Measurements from ENCODE around the gene PLA2G4B.

Gene PLA2G4B

DNA sequence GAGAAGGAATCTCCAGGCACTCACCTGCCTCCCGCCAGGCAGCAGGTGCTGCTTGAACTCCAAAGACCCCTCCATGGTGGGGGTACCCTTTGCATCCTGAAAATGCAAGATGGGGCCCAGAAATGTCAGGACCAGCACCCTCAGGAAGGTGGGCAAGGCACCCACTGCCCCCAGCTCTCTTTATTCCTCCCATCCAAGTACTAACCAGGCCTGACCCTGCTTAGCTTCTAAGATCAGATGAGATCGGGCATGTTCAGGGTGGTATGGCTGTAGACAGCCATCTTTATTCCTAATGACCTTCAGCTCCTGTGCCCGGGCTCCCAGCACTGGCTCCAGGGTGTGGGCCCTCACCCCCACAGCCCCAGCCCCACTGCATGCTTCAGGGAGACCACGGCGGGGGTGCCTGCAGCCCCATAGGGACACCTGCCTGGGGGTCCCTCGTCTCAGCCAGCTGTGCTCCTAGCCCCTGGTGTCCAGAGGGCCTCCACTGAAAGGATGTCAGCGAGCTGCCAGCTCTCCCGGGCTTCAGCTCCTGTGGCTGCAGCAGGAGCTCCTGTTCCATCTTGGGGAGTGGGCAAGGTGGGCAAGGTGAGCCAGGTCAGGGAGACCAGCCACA is 13.2 kb downstream of the PLA2G4B start:
- DNase-seq: no peak

DNA sequence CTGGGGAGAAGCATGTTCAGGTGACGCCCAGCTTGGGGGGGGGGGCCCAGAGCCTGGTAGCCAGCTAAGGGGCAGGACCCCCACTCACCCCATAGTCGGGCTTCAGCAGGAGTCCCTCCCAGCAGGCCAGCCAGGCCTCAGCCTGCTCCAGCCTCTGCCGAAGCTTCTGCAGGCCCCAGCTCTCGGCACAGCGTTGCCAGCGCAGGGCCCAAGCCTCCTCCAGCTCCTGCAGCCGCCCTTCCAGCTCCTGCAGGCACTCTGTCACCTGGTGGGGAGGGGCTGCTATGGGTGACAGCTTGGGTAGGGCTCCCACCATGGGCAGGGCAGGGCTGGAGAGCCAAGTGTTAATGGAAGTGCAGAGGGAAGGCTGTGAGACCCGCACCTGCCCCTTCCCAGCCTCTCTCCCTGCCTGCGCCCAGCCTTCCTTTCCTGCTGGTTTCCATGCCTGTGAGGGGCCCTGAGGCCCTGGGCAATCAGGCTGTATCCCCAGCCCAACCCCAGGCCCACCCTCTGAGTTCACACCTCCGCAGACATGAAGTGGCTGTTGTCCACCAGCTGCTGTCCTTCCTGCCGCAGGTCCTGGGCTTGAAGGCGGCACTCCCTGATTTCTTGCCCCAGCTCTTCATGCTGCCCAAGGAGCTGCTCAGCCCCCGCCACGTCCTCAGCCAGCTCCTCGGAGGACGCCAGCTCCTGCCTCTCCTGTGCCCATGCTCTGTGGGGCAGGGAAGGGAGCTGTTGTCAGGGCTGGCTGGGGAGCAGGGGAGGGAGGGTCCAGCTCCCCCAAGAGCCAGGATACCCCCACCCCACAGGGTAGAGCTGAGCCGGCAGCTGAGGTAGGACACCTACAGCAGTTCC is 14.3 kb downstream of the PLA2G4B start:
- no peak for DNase-seq

DNA sequence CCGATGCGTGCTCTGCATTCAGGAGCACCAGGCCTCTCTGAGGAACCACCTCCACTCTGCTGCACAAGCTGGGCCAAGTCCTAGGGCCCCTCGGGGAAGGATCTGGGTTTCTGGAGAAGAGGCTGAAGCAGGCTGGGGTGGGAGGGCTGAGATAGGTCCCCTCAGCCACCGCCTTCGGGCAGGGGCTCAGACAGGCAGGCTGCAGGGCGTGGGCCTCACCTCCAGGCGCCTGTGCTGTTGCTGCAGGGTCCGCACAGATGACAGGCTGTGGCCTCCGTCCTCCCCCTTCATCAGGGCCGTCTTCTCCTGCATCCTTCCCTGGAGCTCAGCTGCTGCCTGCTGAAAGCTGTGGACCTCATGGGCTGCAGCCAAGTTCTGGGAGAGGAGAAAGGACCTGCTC is 15.2 kb downstream of the PLA2G4B start:
- DNase-seq: no peak

DNA sequence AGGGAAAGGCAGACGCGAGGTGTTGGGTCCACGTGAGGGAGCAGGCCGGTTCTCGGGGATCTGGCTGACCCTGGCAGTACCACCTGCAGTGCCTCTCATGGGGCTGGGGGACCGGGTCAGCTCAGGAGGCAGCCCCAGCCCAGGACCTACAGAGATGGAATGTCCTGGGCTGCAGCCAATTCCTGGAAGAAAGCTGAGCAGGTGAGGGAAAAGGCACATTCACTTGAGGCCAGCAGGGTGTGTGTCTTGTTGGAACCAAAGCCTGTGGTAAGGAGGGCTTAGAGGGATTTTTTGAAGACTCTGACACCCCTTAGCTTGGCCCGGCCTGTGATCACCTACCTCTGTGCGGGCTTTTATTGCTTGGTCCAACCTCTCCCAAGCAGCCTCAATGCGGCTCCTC is 15.8 kb downstream of the PLA2G4B start:
- no peak for DNase-seq

DNA sequence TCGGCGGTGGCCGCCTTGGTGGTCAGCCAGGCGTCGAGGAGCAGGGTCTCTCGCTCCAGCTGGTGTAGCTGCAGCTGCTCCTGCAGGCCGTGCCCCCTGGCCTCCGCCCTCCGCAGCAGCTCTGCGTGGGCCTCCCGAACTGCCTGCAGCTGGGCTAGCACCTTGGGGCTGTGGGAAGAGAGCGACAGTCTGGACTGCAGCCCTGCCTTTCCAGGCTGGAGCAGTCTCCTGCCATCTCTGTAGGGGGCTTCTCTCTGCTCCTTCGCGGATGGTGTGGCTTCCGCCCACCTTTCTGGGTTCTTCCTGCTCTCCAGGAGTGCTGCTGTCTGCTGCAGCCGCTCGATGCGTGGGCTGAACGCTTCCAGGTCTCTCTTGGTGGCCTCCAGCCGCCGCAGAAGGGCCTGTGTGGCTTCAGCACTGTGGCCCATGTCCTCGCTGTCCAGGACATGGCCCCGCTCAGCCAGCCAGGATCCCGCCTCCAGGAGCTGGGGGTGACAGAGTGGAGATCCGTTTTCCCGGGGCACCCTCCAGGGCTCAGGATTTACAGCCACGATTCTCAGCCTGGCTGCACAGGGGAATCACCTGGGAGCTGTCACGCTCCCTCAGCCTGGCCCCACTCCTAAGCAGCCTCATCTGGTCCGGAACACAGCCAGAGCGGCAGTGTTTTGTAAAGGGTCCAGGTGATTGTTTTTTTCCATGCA is 16.8 kb downstream of the PLA2G4B start:
- DNase-seq: no peak

DNA sequence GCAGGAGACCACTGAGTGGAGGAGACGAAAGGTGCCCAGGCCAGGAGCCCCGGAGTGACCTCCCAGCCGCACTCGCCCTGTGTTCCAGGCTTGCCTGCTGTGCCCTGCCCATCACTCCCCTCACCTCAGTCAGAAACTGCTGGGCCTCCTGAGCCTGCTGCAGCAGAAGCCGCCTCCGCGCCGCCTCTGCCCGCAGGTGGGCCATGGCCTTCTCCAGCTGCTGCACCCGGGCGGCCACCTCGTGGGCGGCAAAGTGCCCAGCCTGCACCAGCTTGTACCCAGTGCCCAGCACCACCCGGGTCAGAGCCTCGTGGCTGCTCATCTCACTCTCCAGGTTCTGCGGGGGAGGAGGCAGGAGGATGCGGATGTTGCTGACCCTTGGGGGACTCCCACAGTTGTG is 17.6 kb downstream of the PLA2G4B start:
- DNase-seq: no peak

DNA sequence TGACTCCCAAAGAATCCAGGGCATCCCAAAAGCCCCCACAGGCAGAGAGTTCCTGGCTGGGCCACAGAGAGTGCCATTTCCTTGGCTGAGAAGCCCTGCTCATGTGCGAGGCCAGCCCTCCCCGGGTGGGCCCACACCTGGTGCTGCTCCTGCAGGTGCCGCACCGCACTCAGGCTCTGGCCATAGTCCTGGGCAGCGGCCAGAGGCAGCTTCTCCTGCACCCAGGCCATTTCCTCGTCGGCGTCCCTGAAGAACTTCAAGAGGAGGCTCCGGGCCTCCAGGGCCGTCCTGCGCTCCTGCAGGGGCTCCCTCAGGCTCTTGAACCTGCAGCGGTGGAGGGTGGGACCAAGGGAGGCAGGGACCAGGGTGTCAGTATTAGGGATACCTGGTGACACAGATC is 18.1 kb downstream of the PLA2G4B start:
- no peak for DNase-seq

DNA sequence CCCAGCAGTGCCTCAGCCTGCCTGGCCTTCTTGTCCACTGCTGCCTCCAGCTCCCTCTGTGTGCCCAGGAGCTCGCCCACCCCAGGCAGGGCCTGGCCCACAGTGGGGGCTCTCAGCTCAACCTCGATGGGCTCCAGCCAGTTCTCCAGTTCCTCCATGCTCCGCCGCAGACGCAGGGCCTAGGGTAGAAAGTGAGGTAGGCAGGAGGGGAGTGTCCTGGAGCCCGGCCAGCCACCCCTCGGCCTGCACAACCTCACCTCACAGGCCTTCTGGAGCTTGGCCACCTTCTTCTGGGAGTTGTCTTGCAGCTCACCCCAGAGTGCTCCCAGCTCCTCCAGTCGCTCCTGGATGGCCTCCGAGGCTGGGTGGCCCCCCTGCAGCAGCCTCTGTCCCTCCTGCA is 18.7 kb downstream of the PLA2G4B start:
- no peak for DNase-seq

DNA sequence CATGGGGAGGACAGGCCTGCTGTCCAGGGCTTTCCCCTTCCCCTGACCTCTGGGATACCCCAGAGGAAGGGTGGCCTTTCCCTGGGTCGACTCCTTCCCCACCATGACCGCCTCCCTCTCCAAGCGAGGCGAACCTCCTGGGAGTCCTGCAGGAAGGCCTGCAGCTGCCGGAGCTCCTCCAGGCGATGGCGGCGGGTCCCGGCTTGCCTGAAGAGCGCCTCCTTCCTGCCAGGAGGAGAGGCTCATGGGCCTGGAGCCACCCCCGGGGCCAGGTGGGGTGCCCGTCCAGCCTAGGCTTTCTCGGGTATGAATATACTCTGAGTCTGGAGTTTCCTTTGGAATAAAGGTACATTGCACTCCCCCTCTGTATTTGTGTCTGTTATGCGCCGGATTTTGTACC is 20.1 kb downstream of the PLA2G4B start:
- DNase-seq: no peak

DNA sequence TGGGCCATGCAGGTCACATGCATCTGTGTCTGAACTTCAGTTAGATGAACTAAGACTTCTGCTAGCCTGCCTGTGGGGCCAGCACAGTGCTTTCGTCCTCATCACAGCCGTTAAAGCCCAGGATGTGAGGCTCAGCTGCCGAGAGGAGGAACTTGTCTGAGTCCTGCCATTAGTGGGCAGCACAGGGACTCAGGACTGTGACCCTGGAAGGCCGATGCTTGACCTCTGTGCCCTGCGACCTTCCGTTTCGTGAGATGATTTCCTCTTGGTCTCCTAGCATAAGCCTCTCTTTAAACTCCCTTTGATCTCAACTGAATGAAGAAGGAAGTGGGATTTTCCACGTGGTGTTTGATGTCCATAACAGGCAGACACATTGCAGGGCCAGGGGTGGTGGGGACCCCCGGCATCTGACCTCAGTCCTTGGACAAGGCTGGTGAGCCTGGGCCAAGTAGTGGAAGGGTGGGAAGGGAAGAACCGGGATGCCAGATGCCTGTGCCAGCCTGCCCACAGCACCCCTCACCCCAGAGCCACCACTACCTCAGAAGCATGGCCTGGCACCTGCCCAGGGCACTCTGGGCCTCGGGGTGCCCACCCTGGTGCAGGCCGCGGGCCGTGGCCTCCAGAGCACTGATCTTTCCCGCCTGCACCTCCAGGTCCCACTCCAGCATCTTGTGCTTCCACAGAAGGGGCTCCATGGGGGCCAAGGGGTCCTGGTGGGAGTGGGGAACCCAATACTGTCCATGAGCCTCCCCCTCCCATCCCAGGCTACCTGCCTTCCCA is 21.6 kb downstream of the PLA2G4B start:
- DNase-seq: no peak

DNA sequence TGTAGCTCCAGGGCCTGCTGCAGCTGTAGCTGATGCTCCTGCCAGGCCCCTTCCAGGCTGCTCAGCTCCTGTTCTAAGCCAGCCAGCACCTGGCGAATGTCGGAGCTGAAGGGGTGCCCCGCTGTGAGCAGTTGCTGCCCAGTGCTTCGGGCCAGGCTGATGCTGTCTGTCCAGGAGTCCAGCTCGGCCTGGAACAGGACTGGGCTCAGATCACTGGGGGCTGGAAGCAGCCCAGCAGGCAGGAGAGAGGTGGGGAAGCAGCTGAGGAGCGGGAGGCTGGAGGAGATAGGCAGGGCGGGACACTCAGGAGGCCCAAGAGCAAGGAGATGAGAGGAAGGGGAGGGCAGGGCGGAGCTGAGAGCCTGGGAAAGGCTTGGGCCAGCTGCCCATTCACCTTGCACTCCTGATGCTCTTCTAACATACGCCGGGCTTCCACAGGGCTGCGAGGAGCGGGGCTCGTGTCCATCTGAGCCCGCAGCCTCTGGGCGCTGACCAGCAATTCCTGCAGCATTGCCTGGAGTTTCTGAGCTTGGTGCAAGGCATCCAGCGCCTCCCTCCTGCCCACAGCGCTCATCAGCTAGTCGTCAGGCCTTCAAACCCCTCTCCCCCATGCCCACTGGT is 23.2 kb downstream of the PLA2G4B start:
- DNase-seq: no peak

DNA sequence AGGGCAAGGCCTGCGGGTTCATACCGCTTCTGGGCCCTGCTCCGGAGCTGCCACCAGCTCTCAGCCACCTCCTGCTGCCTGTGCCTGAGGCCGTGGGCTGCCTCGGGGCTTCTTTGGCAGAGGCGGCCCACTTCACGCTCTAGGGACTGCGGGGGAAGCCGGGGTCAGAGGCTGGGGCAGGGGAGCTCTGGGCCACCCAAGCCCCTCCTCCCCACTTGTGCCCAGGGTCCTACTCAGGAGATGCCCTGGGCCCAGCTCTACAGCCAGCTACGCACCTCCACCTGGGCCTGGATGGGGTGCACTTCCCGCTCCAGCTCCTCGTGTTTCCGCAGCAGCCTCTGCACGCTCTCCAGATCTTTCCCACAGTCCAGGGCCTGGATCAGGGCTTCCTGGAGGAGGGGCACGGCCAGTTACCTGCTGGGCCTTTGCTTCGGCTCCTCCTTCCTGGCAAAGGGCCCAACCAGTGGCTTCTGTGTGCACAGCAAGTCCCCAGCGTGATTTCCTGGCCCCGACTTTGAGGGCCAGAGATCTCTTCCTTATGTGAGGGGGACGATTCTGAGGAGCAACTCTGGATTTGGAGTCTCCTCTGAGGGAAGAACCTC is 24.0 kb downstream of the PLA2G4B start:
- no peak for DNase-seq

DNA sequence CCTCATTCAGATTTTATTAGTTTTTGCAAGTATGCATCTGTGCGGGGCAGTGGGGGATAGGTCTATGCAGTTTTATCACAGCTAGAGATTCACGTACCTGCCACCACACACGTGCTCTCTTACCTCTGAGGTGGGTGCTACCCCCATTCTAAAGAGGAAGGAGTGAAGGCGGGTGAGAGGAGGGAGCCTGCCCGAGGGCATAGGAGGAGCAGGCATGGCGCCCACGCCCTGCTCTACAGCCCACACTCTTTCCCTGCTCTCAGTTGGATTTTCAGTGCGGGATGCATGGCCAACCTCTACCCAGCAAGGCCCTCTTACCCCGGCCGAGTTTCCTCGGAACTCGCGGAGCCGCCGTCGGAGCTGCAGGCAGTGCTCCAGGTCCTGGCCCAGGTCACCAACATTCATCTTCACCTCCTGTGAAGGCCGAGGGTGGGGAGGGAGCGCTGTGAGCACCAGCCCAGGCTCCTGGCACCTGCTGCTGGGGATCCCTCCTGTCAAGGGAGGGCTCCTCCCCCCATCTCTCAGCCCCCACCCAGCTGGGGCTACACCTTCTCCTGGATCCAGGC is 26.9 kb downstream of the PLA2G4B start:
- no peak for DNase-seq

DNA sequence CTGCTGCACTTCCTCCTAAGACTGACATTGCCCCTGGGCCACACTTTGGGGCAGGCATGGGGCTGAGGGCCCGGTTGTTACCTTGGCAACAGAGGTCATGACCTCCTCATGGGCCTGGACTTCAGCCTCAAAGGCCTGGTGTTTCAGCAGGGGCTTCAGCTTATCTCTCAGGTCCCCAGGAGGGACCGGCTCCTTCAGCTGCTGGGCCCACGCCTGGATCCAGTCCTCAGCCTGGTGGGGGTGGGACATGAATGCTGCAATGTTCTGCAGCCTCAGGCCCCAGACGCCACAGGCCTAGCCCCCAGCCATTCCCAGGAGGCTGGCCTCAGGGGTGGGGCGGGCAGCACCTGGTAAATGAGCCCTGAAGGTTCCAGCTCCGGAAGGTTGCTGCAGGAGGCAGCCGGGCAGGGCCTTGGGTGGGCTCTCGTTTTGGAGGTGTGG is 27.6 kb downstream of the PLA2G4B start:
- DNase-seq: no peak

DNA sequence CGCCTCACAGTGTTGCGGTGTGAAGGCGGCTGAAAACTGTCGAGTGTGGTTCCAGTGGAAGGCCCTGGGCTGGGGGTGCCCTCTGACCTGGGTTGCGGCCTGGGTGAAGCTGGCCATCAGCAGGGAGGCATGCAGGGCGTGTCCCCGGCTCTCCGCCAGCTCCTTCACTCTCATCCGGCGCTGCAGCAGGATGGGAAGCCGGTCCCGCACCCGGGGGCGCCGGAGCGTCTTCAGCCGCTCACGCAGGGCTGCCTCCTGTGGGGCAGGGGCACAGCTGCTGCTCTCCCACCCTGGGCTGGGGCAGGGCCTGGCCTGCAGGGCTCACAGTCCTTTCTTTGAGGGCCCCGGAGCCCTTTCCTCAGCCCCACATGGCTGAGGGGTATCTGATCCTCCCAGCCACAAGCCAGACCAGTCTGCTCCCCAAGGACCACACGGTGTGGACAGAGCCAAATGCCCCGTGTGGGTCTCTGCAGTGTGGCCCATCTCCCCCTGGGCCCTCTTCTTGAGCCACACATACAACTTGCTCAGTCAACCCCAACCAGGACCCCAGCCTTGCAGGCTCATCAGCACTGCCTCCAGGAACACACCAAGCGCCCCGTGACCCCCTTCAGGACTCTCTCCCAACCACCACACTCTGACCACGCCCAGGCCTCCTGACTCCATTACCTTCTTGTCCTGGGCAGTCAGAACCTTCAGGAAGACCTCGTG is 28.4 kb downstream of the PLA2G4B start:
- DNase-seq: no peak

DNA sequence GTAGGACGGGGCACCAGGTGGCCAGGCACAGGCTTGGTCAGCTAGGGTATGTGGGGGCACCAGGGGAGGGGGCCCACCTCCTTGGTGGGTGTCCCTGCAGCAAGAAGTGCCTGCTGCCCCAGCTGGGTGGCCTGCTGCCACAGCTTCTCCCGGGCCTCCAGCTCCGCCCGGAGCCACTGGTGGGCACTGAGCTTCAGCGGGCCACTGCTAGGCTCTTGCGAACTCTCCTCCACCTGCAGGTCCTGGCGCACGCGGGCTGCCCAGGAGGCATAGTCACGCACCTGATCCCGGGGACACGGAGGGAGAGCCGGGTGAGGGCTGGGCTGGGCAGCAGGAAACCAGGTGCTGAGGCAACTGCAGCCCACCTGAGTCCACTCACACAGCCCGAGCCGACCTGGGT is 29.7 kb downstream of the PLA2G4B start:
- DNase-seq: no peak

DNA sequence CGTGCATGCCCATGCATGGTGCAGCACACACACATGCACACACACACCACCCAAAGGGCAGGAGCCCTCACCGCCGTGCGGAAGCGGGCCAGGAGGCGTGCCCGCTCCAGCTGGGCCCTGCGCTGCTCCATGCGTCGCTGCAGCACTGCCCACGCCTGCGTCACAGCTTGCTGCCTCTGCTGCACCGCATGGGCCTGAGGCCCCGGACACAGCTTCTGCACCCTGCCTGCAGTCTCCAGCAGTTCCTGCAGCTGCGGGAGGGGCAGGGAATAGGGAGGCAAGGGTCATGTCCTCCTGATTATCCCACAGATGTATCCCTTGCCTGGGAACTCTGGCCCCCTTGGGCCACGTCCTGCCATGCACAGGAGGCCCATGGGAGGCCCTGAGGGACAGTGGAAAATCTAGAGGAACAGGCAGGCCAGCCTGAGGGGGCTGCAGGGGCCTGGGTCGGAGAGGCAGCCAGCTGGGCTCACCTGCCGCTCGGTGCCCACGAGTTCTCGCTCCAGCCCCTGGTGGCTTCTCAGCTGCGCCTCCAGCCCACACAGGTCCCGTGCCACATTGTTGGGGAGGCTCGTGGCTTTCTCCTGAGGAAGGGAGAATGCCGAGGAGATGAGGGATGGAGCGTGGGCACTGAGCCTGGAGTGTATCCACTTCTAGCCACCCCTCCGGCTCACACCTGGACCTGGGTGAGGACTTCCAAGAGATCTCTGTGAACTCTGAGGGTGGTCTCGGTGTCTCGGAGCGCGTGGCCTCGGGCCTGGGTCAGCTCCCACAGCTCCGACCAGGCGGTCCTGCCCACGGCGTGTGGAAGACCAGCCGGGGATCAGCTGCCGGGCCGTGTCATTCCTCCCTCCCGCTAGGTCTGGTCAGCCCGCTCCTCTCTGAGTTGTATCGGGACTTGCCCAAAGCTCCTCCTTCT is 31.4 kb downstream of the PLA2G4B start:
- no peak for DNase-seq

DNA sequence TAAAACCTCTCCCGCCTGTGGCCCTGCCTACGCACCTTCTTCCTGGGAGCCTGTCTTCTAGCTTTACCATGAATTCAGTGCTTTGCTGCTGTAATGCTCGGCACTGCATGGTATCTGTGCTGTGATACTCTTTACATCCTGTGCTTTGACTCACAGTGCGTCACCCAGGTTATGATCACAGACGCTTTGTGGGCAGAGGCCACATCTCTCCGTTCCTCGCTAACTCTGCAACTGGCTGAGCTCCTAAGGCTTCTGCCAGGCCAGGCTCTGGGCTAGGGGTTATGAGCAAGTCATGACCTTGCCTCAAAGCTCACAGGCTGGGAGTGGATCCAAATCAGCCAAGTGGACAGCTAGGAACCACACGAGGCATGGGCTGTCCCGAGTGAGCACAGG is 32.0 kb downstream of the PLA2G4B start:
- DNase-seq: no peak

DNA sequence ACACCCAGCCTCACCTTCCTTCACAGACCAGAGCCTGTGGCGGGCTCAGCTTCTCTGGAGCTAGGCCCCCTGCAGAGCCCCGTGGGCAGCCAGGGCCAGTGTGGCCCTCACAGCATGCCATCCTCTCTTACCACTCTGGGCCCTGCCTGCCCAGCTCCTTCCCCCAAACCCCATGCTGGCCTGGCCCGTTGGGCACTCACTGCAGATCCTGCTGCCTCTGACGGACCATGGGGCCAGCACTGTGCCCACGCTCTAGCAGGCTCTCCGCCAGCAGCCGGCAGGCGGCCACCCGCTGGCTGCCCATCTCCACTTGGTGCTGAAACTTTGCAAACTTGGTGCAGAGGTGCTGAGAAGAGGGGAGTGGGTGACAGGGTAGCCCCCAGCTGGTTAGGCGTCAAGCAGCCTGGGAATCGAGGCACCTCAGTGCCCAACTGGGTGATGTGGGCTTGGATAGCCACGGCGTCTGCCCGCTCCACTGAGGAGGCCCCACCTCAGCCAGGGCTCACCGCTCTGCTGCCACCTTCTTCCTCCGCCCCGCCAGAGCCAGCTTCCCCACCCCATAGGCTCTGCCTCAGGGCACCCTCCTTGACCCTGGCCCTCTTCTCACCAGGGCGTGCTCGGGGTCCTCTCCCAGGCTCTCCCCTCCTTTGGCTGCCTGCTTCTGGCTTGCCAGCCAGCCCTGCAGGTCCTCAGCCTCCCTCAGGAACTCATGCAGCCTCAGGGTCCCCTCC is 32.7 kb downstream of the PLA2G4B start:
- DNase-seq: no peak

All from effector CD8-positive, alpha-beta T cell (primary cell).